DMS79 treated with DMSO at 0.1 percent for 48 hours (cell line): Measurements from ENCODE around the gene MASTL.
A peak's percentile ranks its signal among the peaks of the same experiment; 100 is the strongest.
"Not testable (repeated sequence)": the region's sequence is repeated elsewhere in the genome, so short reads cannot be mapped to it uniquely, and the experiment has no call there.

Experiments used
- DNase-seq: peaks from one replicate; lab custom pipeline; 2025; lab: John Stamatoyannopoulos, UW

Gene MASTL

GRCh38 chr10:27155066-27155754 lies at the start of gene MASTL:
Gene MASTL, plus strand, starts transcription at chr10:27155352. Its CDS starts 75 bp downstream, at chr10:27155427.
- DNase-seq: peak; percentile 39

GRCh38 chr10:27108165-27108564 lies 47.0 kb upstream of the MASTL start:
- no peak for DNase-seq

GRCh38 chr10:27134371-27134770 lies 20.8 kb upstream of the MASTL start:
- no peak for DNase-seq

GRCh38 chr10:27138277-27138676 lies 16.9 kb upstream of the MASTL start:
- DNase-seq: no peak

GRCh38 chr10:27143686-27144085 lies 11.5 kb upstream of the MASTL start:
- no peak for DNase-seq

- DNase-seq: no peak
Measured at GRCh38 chr10:27145937-27146336, 9.2 kb upstream of the MASTL start.

GRCh38 chr10:27147701-27148100 lies 7.5 kb upstream of the MASTL start:
- DNase-seq: no peak

DNA sequence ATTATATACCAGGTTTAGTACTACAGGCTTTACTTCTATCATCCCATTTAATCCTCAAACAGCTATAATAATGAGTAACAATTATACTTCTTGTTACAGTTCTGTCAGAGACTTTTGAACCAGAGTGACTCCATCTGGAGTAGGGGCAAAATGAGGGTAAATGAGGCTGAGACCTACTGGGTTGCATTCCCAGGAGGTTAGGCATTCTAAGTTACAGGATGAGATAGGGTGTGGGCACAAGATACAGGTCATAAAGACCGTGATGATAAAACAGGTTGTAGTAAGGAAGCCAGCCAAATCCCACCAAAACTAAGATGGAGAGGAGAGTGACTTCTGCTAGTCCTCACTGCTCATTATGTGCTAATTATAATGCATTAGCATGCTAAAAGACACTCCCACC lies 4.9 kb upstream of the MASTL start:
- no peak for DNase-seq

DNA sequence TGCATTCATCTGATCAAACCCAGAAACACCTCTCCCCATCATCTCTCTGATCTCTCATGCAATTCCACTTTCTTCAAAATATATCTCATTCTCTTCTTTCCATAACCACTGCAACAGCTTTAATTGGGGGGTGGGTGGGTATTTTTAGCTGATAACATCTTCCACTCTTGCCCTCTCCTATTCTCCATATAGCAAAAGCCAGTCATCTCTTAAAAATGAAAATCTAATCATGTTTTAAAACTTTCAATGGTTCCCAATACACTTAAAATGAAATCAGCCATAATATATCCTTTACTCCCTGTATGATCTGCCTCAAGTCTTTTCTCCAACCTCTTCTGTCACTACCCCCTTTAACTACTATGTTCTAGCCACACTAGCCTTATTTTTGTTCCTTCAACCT lies 2.5 kb upstream of the MASTL start:
- no peak for DNase-seq

DNA sequence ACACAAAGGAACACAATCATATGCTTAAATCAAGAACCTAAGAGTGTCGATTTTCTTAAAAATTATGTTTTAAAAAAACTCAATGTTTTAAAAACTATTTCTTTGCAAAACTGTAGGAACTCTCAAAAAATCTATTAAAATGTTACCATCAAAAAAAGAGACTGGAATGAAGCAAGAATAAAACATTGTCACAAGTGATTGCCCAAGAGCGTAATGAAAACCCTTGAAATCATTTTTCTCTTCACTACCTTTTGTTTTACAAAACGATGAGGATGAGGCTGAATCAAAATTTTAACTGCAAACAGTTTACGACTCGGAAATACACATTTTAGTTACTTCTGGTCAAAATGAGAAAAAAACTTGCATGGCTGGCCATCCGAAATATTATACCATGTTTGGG lies 1.8 kb upstream of the MASTL start:
- DNase-seq: no peak

DNA sequence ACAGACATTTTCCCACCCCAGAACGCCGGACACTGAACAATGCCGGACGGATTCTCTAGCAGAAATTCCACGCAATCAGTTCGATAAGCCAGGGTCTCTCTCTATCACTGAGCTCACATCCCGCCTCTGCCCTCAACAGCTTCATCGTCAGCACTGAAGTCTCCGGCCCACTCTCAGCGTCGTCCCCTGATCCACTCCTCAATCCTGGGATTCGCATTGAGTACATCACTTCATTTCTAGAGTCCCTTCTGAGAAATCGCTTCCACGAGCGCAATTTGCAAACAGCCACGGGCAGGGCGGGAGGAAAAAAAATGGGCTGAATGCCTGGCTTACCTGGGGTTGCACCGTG lies 1.3 kb upstream of the MASTL start:
- no peak for DNase-seq

DNA sequence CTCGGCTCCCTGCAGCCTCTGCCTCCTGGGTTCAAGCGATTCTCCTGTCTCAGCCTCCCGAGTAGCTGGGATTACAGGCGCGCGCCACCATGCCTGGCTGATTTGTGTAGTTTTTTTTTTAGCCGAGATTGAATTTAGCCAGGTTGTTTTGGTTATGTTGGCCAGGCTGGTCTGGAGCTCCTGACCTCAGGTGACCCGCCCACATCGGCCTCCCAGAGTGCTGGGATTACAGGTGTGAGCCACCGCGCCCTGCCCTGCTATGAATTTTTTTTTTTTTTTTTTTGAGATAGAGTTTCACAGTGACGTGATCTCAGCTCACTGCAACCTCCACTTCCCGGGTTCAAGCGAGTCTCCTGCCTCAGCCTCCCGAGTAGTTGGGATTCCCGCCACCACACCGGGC lies 1.4 kb downstream of the MASTL start:
- not testable (repeated sequence) for DNase-seq

GRCh38 chr10:27157150-27157549 lies 2.0 kb downstream of the MASTL start:
- DNase-seq: no peak

GRCh38 chr10:27158421-27158820 lies 3.3 kb downstream of the MASTL start:
- no peak for DNase-seq

GRCh38 chr10:27169849-27170248 lies 14.7 kb downstream of the MASTL start:
- DNase-seq: no peak

DNA sequence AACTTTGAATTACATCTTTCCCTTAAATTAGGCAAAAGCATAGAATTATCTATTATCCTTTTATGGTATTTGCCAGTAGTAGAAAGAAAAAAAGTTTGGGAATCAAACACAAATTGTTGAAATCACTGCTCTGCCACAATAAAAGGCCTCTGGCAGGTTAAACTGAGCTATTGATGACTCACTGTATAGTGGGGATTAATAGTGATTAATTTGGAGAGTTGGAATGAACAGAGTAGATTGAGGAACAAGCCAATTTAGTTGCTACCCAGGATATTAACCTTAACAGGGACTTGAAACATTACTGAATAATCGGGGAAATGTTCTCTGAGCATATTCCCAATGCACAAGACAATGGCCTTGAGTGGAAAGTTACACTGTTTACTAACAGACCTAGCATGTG lies 33.1 kb downstream of the MASTL start:
- no peak for DNase-seq

GRCh38 chr10:27188897-27189296 lies 33.7 kb downstream of the MASTL start:
- DNase-seq: no peak

- DNase-seq: no peak
Measured at GRCh38 chr10:27190508-27190907, 35.4 kb downstream of the MASTL start.

DNA sequence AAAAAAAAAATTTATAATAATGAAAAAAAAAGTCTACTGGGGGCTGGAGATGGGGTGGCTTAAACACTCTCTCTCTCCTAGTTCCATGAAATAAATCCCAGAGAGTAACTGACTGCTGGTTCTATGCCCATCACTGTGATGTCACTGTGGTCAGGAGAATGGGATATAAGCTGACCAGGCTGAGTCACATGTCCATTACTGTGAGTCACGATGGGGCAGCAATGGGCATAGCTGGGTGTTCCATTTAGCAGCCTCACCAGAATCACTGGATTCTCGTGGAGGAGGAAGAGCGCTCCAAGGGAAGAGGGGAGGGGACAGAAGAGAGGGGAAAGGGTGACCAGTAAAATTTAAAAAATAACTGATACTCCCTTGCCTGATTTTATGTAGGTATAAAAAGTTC lies 37.1 kb downstream of the MASTL start:
- no peak for DNase-seq

GRCh38 chr10:27197980-27198620 lies 42.9 kb downstream of the MASTL start:
- peak; percentile 1 for DNase-seq

DNA sequence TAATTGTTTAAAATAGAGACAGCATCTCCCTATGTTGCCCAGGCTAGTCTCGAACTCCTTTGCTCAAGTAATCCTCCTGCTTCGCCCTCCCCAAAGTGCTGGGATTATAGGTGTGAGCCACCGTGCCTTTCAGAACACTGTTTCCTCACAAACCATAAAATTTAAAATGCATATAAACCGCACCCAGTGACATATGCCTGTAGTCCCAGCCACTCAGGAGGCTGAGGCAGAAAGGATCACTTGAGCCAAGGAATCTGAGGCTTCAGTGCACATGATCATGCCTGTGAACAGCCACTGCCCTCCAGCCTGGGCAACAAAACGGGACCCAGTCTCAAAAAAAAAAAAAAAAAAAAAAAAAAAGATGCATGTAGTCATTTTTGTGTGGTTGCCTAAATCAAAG lies 48.7 kb downstream of the MASTL start:
- DNase-seq: no peak

DNA sequence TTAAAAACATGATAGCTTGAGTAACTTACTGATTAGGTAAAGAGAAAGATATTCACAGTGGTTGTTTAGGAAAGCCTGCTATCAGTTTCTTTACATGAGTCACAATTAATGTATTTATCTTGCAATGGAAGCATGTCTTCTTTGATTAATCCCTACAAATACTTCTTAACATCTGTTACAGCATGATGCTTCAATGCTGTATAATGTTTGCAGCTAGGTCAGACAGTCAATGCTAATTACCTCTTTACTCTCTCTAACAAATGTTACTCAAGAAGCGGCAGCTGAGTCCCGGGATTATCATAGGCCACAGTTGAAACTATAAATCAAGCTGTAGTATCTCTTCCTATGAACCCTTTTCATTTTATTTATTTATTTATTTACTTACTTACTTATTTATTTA lies 52.2 kb downstream of the MASTL start:
- no peak for DNase-seq

GRCh38 chr10:27223964-27224363 lies 68.8 kb downstream of the MASTL start:
- no peak for DNase-seq

DNA sequence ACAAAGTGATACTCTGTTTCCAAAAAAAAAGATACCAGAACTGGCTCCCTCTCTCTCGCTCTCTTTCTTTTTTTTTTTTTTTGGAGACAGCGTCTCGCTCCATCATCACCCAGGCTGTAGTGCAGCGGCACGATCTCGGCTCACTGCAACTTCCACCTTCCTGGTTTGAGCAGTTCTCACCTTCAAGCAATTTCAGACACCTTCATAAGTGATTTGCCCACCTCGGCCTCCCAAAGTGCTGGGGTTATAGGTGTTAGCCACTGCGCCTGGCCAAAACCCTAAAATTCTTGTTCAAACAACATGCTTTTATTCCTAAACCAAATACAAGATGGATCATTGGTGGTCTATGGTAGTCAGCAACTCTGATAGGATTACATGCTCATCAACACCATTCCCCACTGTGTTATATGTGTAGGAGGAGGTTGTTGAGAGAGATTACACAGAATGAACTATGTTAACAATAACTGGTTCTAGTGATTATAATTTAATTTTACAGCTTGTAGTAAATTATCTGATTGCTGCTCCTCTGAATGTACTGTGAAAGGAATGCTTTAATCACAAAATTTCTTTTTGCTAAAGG lies 69.9 kb downstream of the MASTL start:
- DNase-seq: no peak
